ENCODE measurements around the gene CHST13. TPM values are rescaled to one million over a fixed set of nuclear protein-coding genes. Genes with fewer than 3 reads are reported as not detected.

The CHST13 gene
- total and polyA plus RNA-seq, 11 donors: 0.07 to 2.3 (median 0.37) TPM; not detected in 1

GRCh38 chr3:126553284-126554084 lies 29.5 kb downstream of the CHST13 start:
- TF ChIP-seq POLR2A (IDR thresholded peaks at IDR 0.05): no peak
- TF ChIP-seq CTCF (IDR thresholded peaks at IDR 0.05): no peak
- DNase-seq: peak in 2 of 5 donors; percentile 17 to 26
- Histone ChIP-seq H3K4me1 (peaks cover 0 to 3% (median 0%) of the 10 kb centered on the region in 12 donors), H3K36me3 (no peaks in the 10 kb centered on the region), H3K27ac (no peak overlapping the region), H3K27me3 (no peaks in the 10 kb centered on the region), H3K4me3 (no peak overlapping the region), H3K9me3 (no peaks in the 10 kb centered on the region)
- intact Hi-C loops (cut with DNase I): no loop called here
- WGBS, 4 donors: 78 to 84% (median 80%) methylated on average over 16 to 19 of the region's 19 CpGs
- no peak for ATAC-seq

- Histone ChIP-seq H3K27ac (no peak overlapping the region), H3K27me3 (no peaks in the 10 kb centered on the region), H3K4me1 (peaks cover 0 to 3% (median 0%) of the 10 kb centered on the region in 12 donors), H3K9me3 (no peaks in the 10 kb centered on the region), H3K4me3 (no peak overlapping the region), H3K36me3 (no peaks in the 10 kb centered on the region)
- TF ChIP-seq CTCF (IDR thresholded peaks at IDR 0.05) (no peak), POLR2A (IDR thresholded peaks at IDR 0.05) (no peak)
- 77 to 89% (median 84%) methylated on average over 16 to 19 of the region's 19 CpGs for WGBS, 4 donors
- intact Hi-C loops (cut with DNase I): no loop called here
- peak in 2 of 5 donors; percentile 11 to 43 for DNase-seq
- ATAC-seq: no peak
These were observed 30.9 kb downstream of the CHST13 start for GRCh38 chr3:126554560-126555525.

- 72 to 81% (median 74%) methylated on average over 10 of the region's 10 CpGs for WGBS, 4 donors
- ATAC-seq: no peak
- no peaks in the 10 kb centered on the region for H3K9me3 ChIP-seq
- intact Hi-C loops (cut with DNase I): no loop called here
- no peak for TF ChIP-seq POLR2A (IDR thresholded peaks at IDR 0.05)
- TF ChIP-seq CTCF (IDR thresholded peaks at IDR 0.05): no peak
- no peaks in the 10 kb centered on the region for H3K27me3 ChIP-seq
- peak in 3 of 5 donors; percentile 7 to 25 (median 11) for DNase-seq
- no peaks in the 10 kb centered on the region for H3K36me3 ChIP-seq
- H3K4me1 ChIP-seq: peaks cover 0 to 3% (median 0%) of the 10 kb centered on the region in 12 donors
- no peak overlapping the region for H3K27ac ChIP-seq
- H3K4me3 ChIP-seq: no peak overlapping the region
These were observed 32.1 kb downstream of the CHST13 start for GRCh38 chr3:126555795-126556636.
